GM12891 (cell line): ENCODE measurements around the gene RIN3.

Source experiments
- DNase-seq: peaks from one replicate; pipeline ENCODE4 v3.0.0; 2011; ENCODE audit warnings: low spot score; ENCODE audit not compliant: insufficient read length
- FAIRE-seq: peaks from 2 replicates; lab custom pipeline; 2011; peaks lifted over from hg19 to GRCh38; lab: Jason Lieb, UNC
- PAX5 ChIP-seq: IDR thresholded peaks from 2 replicates; pipeline ENCODE4 v1.6.1; 2011; ENCODE audit warnings: low read length, moderate library complexity, mild to moderate bottlenecking; ENCODE audit not compliant: insufficient read depth, severe bottlenecking
- POLR2A ChIP-seq: IDR thresholded peaks from 2 replicates; pipeline ENCODE4 v1.6.1; 2011; ENCODE audit warnings: low read depth, low read length, control low read depth
- POLR2AphosphoS5 ChIP-seq: IDR thresholded peaks from 2 replicates; pipeline ENCODE4 v1.6.1; 2011; ENCODE audit warnings: low read depth, low read length, control low read depth
- POU2F2 ChIP-seq: IDR thresholded peaks from 2 replicates; pipeline ENCODE4 v1.6.1; 2011; ENCODE audit warnings: low read depth, mild to moderate bottlenecking, control low read depth, low read length, moderate library complexity
- SPI1 ChIP-seq: IDR thresholded peaks from 2 replicates; pipeline ENCODE4 v1.6.1; 2011; ENCODE audit warnings: low read depth, low read length, control low read depth
- TAF1 ChIP-seq: IDR thresholded peaks from 2 replicates; pipeline ENCODE4 v1.6.1; 2011; ENCODE audit warnings: low read depth, low read length, control low read depth

Gene RIN3

DNA sequence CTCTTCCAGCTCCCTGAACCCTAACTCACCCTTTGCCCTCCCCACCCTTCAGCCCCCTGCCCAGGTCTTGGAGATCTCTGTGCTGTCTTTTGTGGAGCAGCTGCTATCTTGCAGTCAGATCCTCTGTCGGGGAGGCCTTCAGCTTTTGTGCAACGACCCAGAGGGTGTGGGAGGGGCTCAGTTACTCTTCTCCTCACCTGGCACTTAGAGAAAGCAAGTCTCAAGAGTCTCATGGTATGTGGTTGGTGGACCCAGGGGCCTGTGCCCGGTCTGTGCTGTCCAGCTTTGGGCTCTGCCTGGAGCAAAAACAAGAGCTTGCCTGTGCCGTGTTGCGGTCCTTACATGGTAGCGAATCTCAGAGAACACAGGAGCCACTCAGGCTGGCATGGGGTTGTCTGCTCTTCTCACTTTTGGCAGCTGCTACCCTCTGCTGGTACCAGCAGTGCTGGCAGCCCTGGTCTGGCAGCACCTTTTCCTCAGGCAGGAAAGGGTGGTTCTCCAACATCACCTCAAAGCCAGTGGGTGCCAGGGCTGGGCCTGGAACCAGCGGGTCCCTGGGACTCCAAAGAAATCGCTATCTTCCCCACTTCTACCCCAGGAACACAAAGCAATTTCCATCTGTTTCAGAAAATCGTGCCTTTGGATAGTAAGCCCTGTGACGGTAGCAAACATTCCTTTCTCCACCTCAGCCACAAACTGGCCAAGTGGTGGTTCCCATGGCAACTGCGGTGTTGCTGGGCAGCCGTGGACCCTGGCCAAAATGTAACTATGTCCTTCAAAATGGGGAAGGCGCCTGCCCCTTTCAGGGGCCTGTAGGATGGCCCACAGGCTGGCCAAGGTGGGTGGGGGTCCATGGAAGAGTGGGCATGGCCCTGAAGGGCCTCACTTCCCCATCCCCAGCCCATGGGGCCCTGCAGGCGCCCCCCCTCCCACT, 90.0 kb downstream of the RIN3 start:
- FAIRE-seq (no peak), DNase-seq (no peak)
- TF ChIP-seq POLR2AphosphoS5 = no peak

DNA sequence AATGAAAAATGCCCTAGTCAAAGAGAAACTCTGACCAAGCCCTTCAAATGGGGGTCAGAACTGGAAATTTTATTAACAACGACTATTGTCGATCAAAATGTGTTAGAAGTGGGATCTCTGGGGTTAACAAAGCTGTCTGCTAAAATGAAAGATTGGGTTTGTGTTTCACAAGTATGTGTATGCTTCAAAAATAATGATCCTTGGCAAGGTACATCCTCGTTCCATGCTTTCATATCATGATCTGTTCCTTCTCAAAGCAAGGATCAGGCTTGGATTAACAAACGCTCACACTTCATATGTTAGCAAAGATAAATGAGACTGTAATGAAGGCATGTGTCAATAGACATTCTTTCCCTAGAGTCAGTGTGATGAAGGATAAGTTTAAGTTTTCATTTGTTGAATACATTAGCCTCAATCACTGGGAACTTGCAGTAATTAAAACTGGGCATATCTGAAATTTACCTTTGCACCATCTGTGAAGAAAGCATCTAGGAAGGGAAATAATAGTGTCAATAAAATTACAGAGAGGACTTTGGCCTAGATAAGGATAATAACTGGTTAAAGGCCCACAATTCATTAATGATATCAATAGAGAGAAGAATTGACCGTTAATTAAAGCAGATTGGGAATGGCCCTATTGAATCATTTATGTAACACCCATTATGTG, 91.8 kb downstream of the RIN3 start:
- FAIRE-seq (no peak), DNase-seq (no peak)
- TF ChIP-seq POLR2A (no peak), SPI1 (no peak), POU2F2 (no peak), TAF1 (no peak), POLR2AphosphoS5 (no peak), PAX5 (no peak)

DNA sequence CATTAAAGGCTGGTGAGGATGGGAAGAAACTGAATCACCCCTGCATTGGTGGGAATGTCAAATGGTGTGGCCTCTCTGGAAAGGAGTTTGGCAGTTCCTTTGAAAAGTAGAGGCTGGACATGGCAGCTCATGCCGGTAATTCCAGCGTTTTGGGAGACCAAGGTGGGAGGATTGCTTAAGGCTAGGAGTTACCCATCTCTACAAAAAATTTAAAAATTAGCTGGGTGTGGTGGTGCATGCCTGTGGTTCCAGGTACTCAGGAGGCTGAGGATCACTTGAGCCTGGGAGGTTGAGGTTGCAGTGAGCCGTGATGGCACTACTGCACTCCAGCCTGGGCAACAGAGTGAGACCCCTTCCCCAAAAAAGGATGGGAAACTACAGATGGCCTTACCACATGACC, 93.7 kb downstream of the RIN3 start:
- TF ChIP-seq TAF1 = no peak
- no peak for TF ChIP-seq POU2F2
- TF ChIP-seq POLR2A = no peak
- no peak for TF ChIP-seq PAX5
- no peak for TF ChIP-seq SPI1
- no peak for TF ChIP-seq POLR2AphosphoS5
- no peak for DNase-seq
- no peak for FAIRE-seq

DNA sequence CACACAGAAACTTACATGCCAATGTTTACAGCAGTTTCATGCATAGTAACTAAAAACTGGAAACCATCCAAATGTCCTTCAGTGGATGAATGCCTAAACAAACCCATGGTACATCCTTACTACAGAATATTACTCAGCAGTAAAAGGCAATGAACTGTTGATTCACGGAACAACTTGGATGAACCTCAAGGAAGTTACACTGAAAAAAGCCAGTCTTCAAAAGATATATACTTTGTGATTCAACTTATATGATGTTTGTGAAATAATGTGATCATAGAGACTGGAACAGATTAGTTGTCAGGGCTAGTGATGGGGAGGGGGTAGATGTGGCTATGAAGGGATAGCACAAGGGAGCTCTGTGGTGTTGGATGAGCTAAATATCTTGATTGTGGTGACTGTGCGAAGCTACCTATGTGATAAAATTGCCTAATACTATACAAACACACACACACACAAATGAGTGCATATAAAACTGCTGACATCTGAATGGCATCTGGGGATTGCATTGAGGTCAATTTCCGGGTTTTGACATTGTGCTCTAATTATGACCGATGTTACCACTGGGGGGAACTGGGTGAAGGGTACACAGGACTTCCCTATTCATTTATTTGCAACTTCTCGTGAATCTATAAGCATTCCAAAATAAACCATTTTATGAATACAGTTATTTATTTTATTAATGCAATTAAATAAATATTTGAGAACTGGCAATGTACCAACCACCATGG, 94.3 kb downstream of the RIN3 start:
- FAIRE-seq (no peak), DNase-seq (no peak)

DNA sequence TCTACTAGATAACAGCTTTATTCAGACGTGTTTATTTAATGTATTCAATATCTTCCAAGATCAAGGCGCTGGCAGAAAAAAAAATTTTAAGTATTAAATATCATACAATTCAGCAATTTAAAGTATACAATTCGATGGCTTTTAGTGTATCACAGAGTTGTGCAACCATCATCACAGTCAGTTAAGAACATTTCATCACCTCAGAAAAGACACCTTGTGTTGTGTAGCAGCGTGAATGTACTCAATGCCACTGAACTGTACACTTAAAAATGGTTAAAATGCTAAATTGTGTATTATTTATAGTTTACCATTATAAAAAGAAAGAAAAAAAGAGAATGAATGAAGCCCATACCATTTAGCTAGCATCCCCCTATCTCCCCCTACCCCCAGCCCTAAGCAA, 96.4 kb downstream of the RIN3 start:
- no peak for TF ChIP-seq POU2F2
- TF ChIP-seq POLR2AphosphoS5 = no peak
- no peak for TF ChIP-seq SPI1
- no peak for TF ChIP-seq POLR2A
- no peak for TF ChIP-seq TAF1
- no peak for TF ChIP-seq PAX5
- DNase-seq = no peak
- FAIRE-seq = no peak

More for the DNA sequence above, 94.3 kb downstream of the RIN3 start:
- no peak for TF ChIP-seq POLR2AphosphoS5
- TF ChIP-seq TAF1 = no peak
- TF ChIP-seq POLR2A = no peak
- no peak for TF ChIP-seq SPI1
- TF ChIP-seq POU2F2 = no peak
- TF ChIP-seq PAX5 = no peak

DNA sequence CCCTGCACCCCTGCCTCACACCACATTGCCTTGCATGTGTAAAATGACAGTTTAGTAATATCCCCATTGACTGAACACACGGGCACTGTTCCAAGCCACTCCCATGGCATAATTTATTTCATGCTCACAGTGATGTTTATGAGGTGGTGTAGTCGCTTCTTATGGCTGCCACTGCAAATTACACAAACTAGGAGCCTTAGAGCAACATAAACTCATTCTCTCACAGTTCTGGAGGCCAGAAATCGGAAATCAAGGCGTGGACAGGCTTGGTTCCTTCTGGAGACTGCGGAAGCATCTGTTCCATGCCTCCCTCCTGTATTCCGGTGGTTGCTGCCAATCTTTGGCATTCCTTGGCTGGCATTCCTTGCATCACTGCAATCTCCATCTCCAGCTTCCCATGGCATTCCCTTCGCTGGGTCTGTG, 97.3 kb downstream of the RIN3 start:
- no peak for FAIRE-seq
- DNase-seq = no peak
- TF ChIP-seq POU2F2 (no peak), POLR2AphosphoS5 (no peak), TAF1 (no peak), POLR2A (no peak), SPI1 (no peak), PAX5 (no peak)

DNA sequence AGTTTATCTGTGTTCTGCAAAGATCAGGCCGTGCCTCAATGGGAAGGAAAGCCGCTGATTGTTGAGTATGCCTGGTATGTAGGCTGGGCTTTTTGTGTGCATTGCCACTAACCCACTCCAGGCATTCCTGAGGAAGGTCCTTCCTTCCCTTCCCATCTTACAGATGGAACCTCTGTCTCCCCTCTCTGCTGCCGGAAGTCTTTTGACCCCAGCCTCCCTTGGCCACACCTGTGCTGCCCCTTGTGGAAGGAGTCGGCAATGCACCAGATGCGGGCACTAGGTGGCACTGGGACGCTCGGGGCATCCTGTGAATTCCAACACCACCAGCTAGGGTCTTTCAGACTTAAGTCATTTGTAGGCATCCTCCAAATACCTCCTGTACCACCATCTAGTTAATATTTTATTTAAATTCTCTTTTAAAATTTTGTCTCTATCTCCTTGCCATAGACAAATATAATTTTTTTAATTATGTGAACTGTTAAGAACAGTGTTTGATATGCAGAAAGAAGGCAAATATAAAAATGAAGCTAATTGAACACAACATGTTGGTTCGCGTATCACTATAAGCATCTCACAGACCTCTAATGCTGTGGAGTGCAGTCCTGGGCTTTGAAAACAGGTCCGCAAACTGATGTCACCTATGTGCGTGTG, 99.6 kb downstream of the RIN3 start:
- FAIRE-seq (peak; percentile 31), DNase-seq (no peak)
- no peak for TF ChIP-seq POLR2AphosphoS5

DNA sequence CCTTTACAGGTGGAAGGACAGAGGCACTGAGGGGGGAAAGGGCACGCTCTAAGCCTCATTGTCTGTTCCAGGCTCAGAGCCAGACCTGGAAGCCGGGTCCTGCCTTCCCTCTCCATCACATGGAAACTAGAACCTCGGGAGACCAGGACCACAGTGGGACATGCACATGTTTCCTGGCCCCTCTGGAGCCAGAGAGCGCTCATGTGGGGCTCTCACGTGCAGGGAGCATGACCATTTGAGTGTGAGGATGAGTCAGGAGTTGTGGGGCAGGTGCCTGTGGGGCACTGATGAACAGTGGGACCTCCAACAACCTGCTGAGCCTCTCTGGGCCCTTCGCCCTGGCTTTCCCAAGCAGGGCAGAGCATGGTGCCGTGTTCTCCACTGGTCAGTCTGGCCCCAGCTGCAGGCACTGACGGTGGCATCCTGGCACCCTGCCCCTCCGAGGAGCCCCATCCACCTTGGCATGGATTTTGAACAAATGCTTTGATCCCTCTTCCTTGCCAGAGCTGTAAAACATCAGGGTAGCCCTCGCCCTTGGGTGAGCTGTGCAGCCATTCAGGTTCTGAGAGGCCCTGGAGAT, 100.2 kb downstream of the RIN3 start:
- TF ChIP-seq POLR2AphosphoS5 = no peak
- TF ChIP-seq PAX5 = no peak
- no peak for TF ChIP-seq SPI1
- no peak for TF ChIP-seq TAF1
- TF ChIP-seq POLR2A = no peak
- TF ChIP-seq POU2F2 = no peak
- no peak for FAIRE-seq
- DNase-seq = no peak

DNA sequence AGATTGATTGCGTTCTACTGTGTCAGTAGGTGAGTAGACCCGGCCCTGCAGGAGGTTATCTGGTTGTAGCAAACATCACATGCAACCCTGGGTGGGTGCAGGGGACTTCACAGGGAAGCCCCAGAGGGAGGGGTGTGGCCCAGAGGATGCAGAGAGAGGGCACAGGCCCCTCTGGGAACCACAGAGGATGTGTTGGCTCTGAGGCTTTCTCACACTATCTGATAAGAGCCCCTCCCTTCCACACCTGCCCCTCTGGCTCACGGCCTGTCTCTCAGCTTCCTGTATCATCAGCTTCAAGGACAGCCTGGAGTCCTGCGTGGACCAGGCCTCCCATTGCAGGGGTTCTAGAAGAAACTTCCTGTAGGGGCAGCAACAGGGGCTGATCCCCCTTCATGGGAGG, 101.9 kb downstream of the RIN3 start:
- TF ChIP-seq POLR2A (no peak), POU2F2 (no peak), POLR2AphosphoS5 (no peak), SPI1 (no peak), PAX5 (no peak), TAF1 (no peak)
- no peak for DNase-seq
- peak; percentile 72 for FAIRE-seq
